ENCODE measurements around the gene ZNF785.
A peak's percentile ranks its signal among the peaks of the same experiment; 100 is the strongest.

ZNF785 gene

GRCh38 chr16:30535106-30535776 lies 50.3 kb downstream of the ZNF785 start:
- TF ChIP-seq SIN3A (IDR thresholded peaks at IDR 0.05; ENCODE audit: borderline replicate concordance, insufficient read depth, low read length) (no peak), TAF1 (IDR thresholded peaks at IDR 0.05; ENCODE audit: borderline replicate concordance, insufficient read depth, low read length) (no peak), POLR2AphosphoS5 (IDR thresholded peaks at IDR 0.05; ENCODE audit: low read depth, low read length) (no peak), FOXP2 (optimal IDR thresholded peaks at IDR 0.05; ENCODE audit: borderline replicate concordance, extremely low read depth, extremely low read length, insufficient read depth) (no peak)
- TF ChIP-seq, protein P1, sequence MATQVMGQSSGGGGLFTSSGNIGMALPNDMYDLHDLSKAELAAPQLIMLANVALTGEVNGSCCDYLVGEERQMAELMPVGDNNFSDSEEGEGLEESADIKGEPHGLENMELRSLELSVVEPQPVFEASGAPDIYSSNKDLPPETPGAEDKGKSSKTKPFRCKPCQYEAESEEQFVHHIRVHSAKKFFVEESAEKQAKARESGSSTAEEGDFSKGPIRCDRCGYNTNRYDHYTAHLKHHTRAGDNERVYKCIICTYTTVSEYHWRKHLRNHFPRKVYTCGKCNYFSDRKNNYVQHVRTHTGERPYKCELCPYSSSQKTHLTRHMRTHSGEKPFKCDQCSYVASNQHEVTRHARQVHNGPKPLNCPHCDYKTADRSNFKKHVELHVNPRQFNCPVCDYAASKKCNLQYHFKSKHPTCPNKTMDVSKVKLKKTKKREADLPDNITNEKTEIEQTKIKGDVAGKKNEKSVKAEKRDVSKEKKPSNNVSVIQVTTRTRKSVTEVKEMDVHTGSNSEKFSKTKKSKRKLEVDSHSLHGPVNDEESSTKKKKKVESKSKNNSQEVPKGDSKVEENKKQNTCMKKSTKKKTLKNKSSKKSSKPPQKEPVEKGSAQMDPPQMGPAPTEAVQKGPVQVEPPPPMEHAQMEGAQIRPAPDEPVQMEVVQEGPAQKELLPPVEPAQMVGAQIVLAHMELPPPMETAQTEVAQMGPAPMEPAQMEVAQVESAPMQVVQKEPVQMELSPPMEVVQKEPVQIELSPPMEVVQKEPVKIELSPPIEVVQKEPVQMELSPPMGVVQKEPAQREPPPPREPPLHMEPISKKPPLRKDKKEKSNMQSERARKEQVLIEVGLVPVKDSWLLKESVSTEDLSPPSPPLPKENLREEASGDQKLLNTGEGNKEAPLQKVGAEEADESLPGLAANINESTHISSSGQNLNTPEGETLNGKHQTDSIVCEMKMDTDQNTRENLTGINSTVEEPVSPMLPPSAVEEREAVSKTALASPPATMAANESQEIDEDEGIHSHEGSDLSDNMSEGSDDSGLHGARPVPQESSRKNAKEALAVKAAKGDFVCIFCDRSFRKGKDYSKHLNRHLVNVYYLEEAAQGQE (IDR thresholded peaks at IDR 0.05; ENCODE audit: insufficient read depth in 1 of 2, low read depth in 2 of 2, low read length in 2 of 2), result no peak

- TF ChIP-seq POLR2AphosphoS5 (IDR thresholded peaks at IDR 0.05; ENCODE audit: low read depth, low read length) (peak; percentile 64; the same call in 1 of the 2 replicates), SIN3A (IDR thresholded peaks at IDR 0.05; ENCODE audit: borderline replicate concordance, insufficient read depth, low read length) (no peak)
These were observed 51.0 kb downstream of the ZNF785 start, which contains the start of gene ZNF747 for GRCh38 chr16:30534368-30535105. ZNF747 (minus strand) TSS chr16:30534858; CDS start chr16:30534679, 179 bp downstream.

GRCh38 chr16:30533748-30534367 lies 51.6 kb downstream of the ZNF785 start:
- TF ChIP-seq TAF1 (IDR thresholded peaks at IDR 0.05; ENCODE audit: borderline replicate concordance, insufficient read depth, low read length) (no peak), SIN3A (IDR thresholded peaks at IDR 0.05; ENCODE audit: borderline replicate concordance, insufficient read depth, low read length) (no peak), POLR2AphosphoS5 (IDR thresholded peaks at IDR 0.05; ENCODE audit: low read depth, low read length) (no peak), FOXP2 (optimal IDR thresholded peaks at IDR 0.05; ENCODE audit: borderline replicate concordance, extremely low read depth, extremely low read length, insufficient read depth) (no peak)
- TF ChIP-seq, protein P1 (IDR thresholded peaks at IDR 0.05; ENCODE audit: insufficient read depth in 1 of 2, low read depth in 2 of 2, low read length in 2 of 2), result no peak

- TF ChIP-seq POLR2AphosphoS5 (IDR thresholded peaks at IDR 0.05; ENCODE audit: low read depth, low read length) (no peak), SIN3A (IDR thresholded peaks at IDR 0.05; ENCODE audit: borderline replicate concordance, insufficient read depth, low read length) (no peak), FOXP2 (optimal IDR thresholded peaks at IDR 0.05; ENCODE audit: borderline replicate concordance, extremely low read depth, extremely low read length, insufficient read depth) (no peak), TAF1 (IDR thresholded peaks at IDR 0.05; ENCODE audit: borderline replicate concordance, insufficient read depth, low read length) (no peak)
- TF ChIP-seq, protein P1 (IDR thresholded peaks at IDR 0.05; ENCODE audit: insufficient read depth in 1 of 2, low read depth in 2 of 2, low read length in 2 of 2), result no peak
These were observed 52.4 kb downstream of the ZNF785 start for GRCh38 chr16:30533146-30533522.

- TF ChIP-seq SIN3A (IDR thresholded peaks at IDR 0.05; ENCODE audit: borderline replicate concordance, insufficient read depth, low read length), result no peak
- TF ChIP-seq, protein P1 (IDR thresholded peaks at IDR 0.05; ENCODE audit: insufficient read depth in 1 of 2, low read depth in 2 of 2, low read length in 2 of 2), result no peak
- no peak for TF ChIP-seq POLR2AphosphoS5 (IDR thresholded peaks at IDR 0.05; ENCODE audit: low read depth, low read length)
- TF ChIP-seq FOXP2 (optimal IDR thresholded peaks at IDR 0.05; ENCODE audit: borderline replicate concordance, extremely low read depth, extremely low read length, insufficient read depth), result no peak
- no peak for TF ChIP-seq TAF1 (IDR thresholded peaks at IDR 0.05; ENCODE audit: borderline replicate concordance, insufficient read depth, low read length)
These were observed 53.0 kb downstream of the ZNF785 start for GRCh38 chr16:30532285-30533145.

Data from PFSK-1 (cell line).